GM13976 (cell line): ENCODE results near the gene CST4.

Experiments used
- DNase-seq: peaks from one replicate; pipeline ENCODE4 v3.0.0; 2012; ENCODE audit warnings: low spot score
- CTCF ChIP-seq: IDR thresholded peaks from 2 replicates; pipeline ENCODE4 v1.5.1; 2012; ENCODE audit warnings: borderline replicate concordance, mild to moderate bottlenecking; ENCODE audit not compliant: insufficient read depth; ENCODE audit errors: extremely low read depth, missing control alignments, control extremely low read depth
- in situ Hi-C: fragments of 300-500 bp; cut with MboI; formaldehyde crosslinking; loops from one replicate; pipeline ENCODE4 v1.12.0; 2022; ENCODE audit warnings: low sequenced_read_pairs, mixed read lengths, inconsistent platforms; ENCODE audit not compliant: unreplicated experiment

Gene CST4

DNA sequence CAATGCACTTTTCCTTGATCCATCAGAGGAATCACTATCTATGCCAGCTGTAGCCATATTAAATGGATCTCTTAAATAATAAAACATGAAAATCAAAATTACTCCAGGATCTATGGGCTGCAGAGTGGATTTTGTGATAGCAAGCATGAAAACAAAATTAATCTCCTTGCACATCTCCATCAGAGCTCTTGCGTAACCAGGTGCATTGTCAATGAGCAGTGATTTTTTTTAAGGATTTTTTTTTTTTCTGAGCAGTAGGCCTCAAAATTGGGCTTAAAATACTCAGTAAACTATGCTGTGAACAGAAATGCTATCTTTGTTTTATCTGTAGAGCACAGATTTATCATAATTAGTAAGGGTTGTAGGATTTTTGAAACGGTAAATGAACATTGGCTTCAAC, 39.6 kb downstream of the CST4 start:
- TF ChIP-seq CTCF: no peak
- no peak for DNase-seq
- in situ Hi-C loops: no loop called here

DNA sequence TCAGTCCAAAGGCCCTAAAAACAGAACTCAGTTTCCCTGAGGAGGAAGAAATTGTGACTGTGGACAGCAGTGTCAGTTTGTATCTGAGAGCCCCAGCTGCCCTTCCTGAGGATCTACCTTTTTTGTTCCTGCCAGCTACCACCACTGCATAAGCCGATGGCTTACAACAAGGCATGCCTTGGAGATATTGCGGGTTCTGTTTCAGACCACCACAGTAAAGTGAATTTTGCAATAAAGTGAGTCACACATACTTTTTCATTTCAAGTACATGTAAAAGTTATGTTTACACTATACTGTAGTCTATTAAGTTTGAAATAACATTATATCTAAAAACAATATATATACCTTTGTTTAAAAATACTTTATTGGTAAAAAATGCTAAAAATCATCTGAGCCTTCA, 41.5 kb downstream of the CST4 start:
- in situ Hi-C loops: no loop called here
- DNase-seq: no peak
- TF ChIP-seq CTCF: no peak

DNA sequence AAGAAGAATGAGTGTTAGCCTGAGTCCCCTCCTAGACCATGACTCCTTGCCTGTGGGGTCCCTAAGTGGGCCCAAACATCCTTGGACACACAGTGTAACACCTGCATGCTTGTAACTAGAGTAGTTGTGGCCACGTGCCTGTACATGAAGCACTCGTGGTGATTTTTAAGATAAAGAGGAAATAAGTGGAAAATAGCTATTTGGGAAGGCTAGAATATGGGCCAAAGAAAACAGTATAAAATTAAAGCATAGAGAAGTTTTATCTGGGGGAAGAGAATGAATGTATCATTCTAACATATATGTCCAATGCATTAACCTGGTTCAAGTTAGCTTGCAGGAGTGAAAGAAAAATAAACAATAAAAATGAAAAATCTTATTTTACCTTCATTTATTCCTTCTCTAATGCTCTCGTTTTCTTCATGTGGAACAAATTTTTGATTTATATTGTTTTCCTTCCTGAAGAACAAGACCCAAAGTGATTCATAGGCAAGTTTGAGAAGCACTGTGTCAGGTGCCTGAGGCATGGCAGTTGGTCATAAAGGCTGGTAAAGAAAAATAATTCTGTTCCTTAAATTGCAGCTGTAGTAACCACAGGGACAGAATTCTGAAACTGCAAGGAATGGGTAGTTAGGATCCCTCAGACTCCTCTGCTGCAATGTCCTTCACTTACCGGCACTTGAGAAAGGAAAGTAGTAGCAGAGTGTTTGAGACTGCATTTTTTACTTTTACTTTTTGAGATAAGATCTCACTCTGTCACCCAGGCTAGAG, 42.5 kb downstream of the CST4 start:
- no peak for DNase-seq
- TF ChIP-seq CTCF: no peak
- in situ Hi-C loops: no loop called here

GRCh38 chr20:23645575-23645974, 43.3 kb downstream of the CST4 start:
- in situ Hi-C loops: no loop called here
- TF ChIP-seq CTCF: no peak
- DNase-seq: no peak

GRCh38 chr20:23644164-23644563, 44.7 kb downstream of the CST4 start:
- in situ Hi-C loops: no loop called here
- no peak for TF ChIP-seq CTCF
- DNase-seq: no peak

GRCh38 chr20:23643659-23644058, 45.2 kb downstream of the CST4 start:
- no peak for TF ChIP-seq CTCF
- no peak for DNase-seq
- in situ Hi-C loops: no loop called here
